RPMI7951 (cell line): ENCODE measurements around the gene SORL1. TPM values are rescaled to one million over a fixed set of nuclear protein-coding genes. Genes with fewer than 3 reads are reported as not detected.
"Not testable (repeated sequence)": the region's sequence is repeated elsewhere in the genome, so short reads cannot be mapped to it uniquely, and the experiment has no call there.

Source experiments
- DNase-seq: peaks from one replicate; pipeline ENCODE4 v3.0.0-alpha.2; 2012; ENCODE audit warnings: low read depth
- total RNA-seq: library from RNA; depleted of rRNA; stranded (reverse); fragments of >200 nt; shearing (Covaris generic); gene quantifications from 2 replicates; pipeline ENCODE4 v1.2.3, GENCODE V29; 2014

SORL1 gene
- total RNA-seq, 1 experiment from 2014 or later = 0.60 TPM

DNA sequence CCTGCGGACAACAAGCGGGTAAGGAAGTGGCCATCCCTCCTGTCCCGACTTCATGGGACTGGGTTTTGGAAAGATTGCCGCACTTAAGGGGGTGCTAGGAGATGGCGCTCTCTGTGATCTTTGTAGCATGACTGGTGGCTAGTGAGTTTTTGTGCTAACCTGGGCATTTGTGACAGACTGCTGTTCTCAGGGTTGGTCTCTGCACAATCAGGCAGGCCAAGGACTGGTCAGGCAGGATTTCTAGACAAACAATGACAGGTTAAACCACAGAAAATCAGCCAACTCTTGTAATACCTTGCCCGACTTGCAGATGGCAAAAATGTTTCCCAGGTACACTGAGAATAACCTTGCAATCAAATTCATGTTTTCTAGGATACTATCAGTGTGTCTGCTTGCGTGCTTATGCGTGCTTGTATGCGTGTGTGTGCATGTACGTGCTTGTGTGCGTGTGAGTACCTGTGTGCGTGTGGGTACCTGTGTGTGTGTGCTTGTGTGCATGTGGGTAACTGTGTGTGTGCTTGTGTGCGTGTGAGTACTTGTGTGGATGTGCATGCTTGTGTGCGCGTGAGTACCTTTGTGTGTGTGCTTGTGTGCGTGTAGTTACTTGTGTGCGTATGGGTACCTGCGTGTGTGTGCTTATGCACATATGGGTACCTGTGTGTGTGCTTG is 26.2 kb downstream of the SORL1 start:
- DNase-seq = no peak

DNA sequence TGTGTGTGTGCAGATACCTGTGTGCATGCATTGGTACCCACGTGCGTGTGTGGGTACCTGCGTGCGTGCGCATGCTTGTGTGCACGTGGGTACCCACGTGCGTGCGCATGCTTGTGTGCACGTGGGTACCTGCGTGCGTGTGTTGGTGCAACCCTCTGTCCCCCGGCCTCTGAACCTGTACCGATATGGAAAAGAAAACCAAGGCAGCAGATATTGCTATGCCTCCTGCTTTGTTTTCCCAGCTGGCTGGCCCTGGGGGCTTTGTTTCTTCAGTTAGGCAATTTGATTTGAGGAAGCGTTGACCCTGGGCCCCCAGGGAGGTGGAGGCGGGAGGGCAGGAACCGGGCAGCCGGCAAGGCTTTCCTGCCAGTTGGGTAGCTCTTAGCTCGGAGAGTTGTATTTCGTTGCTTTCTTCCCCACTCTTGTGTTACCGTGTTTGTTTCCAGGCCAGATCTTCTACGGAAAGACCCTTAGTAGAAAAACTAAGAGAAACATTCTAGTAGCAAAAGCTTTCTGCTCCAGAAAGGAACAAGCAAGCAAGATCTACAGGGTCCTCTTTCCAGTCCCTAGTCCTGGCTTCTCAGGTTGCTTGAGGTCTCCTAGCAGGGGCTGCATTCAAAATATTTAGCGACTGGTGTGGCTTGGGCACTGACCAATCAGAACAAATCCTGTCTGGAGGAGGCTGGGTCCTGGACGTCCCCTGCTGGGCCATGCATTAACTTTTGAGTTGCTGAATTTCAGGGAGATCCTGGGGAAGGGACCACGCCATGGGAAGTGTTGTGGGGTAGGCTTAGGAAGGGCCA is 27.0 kb downstream of the SORL1 start:
- DNase-seq = no peak

DNA sequence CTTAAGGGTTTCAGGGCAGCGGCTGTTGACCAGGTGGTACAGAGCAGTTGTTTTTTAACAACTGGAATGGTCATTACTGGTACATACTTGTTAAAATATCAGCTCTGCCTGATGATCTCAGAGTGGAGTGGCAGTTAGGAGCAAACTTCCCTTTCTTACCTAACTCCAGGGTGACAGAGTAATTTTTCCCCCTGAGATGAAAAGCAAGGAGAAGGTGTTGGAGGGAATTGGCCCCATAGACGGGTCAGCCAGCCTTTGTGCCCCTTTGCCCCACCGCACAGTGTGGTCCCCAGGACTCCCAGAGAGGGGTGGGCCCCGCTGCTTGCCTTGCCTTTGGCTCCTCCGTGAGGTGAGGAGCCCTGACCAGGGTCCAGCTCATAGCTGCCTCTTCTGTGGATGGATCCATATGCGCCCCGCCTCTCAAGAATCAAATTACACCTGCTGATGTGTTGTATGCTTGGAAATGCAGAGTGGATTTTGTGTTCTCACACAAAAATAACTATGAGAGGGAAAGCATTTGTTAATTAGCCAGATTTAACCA is 27.7 kb downstream of the SORL1 start:
- DNase-seq = no peak

GRCh38 chr11:121481484-121482230 is 29.5 kb downstream of the SORL1 start:
- DNase-seq = not testable (repeated sequence)

- no peak for DNase-seq
These were observed 30.4 kb downstream of the SORL1 start for GRCh38 chr11:121482231-121483129.

GRCh38 chr11:121483805-121484480 is 31.8 kb downstream of the SORL1 start:
- DNase-seq = no peak

- no peak for DNase-seq
These were observed 33.1 kb downstream of the SORL1 start for GRCh38 chr11:121485216-121485615.

- no peak for DNase-seq
These were observed 33.9 kb downstream of the SORL1 start for GRCh38 chr11:121486054-121486453.

DNA sequence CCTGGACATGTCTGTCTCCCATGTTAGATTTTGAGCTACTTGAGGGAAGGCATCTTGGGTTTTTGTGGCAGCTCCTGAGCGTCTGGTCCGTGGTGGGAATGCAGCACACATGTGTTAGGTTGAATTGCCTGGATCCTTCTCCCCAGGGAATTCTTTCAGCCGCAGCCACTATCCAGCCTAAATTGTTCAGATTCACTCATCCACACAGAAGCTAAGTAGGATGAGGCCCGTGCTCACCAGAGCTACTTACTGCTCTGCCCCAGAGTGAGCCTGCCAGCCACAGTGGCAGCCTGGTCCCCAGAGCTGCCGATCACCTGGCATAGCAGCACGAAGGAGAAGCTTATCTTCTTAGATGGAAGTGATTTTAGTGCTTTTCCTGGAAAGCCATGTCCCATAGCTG is 35.1 kb downstream of the SORL1 start:
- no peak for DNase-seq

- DNase-seq = no peak
These were observed 36.1 kb downstream of the SORL1 start for GRCh38 chr11:121488170-121488569.

- DNase-seq = no peak
These were observed 36.5 kb downstream of the SORL1 start for GRCh38 chr11:121488641-121489040.

GRCh38 chr11:121489823-121490222 is 37.7 kb downstream of the SORL1 start:
- DNase-seq = no peak

- no peak for DNase-seq
These were observed 42.4 kb downstream of the SORL1 start for GRCh38 chr11:121494355-121495099.

DNA sequence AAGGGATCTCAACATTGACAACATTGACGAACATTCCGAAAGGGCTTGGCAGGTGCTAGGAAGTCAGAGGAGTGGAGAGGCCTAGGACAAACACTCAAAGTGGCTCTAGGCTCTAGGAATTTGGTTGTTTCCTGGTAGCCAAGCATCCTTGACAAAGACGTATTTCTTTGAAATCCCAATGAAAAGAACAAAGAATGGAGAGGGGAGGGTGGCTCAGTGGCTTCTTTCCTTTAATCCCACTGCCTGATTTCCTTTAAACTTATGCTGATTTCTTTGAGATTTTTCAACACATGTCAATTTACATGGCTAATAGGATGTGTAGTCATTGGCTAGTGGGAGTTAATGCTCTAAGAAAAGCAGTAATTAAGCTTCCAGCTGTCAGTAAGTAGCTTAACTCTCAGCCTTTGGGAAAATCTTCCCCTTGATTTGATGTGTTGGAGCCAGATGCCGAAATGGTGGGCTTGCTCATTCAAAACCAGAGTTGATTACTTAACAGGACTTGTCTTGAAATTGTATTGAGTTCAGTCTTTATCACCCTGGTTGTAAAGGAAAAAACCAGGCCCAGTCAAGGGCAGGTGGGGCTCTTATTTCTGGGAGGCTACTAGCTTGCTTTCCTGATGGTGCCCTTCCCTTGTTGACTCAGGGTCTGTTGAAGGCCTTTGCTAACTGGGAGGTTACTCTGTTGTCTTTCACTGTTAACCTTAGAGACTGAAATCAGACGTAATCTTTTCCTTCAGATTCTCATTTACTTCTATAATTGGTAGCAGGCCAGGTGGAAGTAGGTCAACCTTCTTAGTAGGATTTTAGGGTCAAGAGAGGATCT is 45.3 kb downstream of the SORL1 start:
- no peak for DNase-seq

DNA sequence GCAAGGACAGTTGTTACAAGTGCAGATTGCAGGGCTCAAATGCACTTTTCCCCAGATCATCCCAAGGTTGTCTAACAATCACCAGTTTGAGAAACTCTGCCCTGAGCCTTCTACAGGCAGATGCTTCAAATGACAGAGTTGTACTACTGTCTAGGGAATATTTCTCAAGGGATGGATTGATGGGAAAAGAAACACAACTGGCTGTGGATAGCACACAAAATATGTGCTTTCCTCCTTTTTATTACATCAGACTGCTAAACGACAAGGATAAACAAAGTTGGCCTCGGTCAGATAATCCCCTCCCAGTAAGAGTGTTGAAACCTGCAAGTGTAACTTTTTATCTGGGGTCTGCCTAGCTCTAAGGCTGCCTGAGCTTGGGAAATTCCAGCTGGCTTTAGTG is 47.3 kb downstream of the SORL1 start:
- no peak for DNase-seq

DNA sequence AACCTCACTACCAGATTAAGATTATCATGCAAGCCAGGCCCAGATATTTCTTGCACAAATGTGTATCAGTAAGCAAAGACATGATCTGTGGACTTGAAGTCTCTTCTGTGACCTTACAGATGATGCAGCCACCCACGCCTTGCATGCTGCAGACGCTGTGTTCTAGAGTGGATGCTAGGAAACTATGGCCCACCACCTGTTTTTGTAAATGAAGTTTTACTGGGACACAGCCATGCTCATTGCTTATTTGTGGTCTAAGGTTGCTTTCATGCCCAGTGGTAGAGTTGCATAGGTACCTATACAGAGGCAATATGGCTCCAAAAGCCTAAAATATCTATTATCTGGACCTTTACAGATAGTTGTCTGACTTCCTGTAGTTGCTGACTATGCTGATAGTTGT is 48.2 kb downstream of the SORL1 start:
- DNase-seq = no peak

GRCh38 chr11:121500717-121501116 is 48.6 kb downstream of the SORL1 start:
- DNase-seq = no peak

- no peak for DNase-seq
These were observed 50.9 kb downstream of the SORL1 start for GRCh38 chr11:121503051-121503450.

DNA sequence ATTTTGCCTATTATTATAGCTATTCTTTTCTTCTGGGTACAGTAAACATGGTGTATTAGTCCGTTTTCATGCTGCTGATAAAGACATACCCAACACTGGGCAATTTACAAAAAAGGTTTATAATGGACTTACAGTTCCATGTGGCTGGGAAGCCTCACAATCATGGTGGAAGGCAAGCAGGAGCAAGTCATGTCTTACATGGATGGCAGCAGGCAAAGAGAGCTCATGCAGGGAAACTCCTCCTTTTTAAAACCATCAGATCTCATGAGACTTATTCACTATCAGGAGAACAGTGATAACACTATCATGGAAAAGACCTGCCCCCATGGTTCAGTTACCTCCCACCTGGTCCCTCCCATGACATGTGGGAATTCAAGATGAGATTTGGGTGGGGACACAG is 54.1 kb downstream of the SORL1 start:
- not testable (repeated sequence) for DNase-seq
